ENCODE results near the gene SELPLG. TPM values are rescaled to one million over a fixed set of nuclear protein-coding genes. Genes with fewer than 3 reads are reported as not detected.

The SELPLG gene
- polyA plus RNA-seq, 1 donor from 2014 or later: 0.62 TPM

DNA sequence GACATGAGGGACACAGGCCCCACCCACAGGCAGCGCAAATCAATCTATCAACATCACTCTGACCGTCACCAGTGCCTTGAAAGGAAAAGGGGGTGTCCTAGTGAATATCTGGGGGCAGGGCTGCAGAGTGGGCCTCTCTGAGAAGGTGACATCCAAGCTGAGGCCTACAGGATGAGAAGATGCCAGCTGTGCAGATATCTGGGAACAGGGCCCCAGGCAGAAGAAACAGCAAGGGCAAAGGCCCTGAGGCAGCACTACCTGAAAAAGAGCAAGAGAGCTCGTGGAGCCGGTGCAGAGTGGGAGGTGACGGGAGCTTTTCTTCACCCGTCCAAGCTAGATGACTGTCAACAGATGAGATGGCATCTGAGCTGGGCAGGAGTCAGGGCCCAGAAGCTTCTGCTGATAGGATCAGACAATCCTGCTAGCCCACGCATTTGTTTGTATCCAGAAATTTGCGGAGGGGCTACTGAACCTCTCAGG lies 23.3 kb downstream of the SELPLG start:
- no peak overlapping the region for H3K4me2 ChIP-seq (ENCODE audit: low read length)
- H3F3A ChIP-seq (ENCODE audit: insufficient read depth, low read length, poor library complexity, severe bottlenecking): no peaks in the 10 kb centered on the region

DNA sequence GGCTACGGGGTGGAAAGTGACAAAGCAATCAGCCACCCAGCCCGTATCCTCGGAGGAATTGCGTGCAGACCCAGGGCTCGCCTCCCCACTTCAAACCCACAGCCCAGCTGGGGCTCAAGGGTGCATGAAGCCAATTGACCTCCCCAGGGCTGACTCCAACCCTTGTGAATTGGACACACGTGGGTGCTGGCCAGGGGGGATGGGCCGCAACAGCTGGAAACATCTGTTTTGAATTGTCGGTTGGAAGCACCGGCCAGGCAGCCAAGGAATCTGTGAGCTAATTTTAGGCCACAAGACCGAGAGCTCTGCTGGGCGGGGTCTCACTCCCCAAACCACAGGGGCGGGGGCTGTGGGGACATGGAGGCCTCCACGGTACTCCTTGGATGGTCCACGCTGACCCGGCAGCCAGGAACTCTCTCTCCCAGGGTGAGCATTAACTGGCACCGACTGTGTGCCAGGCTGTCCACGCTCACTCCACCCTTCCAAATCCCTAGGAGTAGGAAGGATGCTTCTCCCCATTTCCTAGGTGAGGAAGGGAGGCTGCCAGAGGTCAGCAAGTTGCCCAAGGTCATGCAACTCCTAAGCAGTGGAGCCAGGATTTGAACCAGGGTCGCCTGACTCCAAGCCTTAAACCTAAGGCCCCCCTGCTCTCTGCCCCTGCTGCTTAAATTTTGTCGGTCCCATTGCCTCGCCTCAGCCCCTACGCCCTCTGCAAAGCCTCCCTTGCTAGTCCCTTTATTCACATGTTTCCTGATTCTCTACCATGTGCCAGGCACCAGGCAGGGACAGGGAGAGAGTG lies 24.0 kb downstream of the SELPLG start:
- no peaks in the 10 kb centered on the region for H3K27me3 ChIP-seq (ENCODE audit: insufficient read depth, low read depth, low read length)
- H4K20me1 ChIP-seq (ENCODE audit: insufficient read depth): no peaks in the 10 kb centered on the region
- no peak overlapping the region for H3K4me3 ChIP-seq (ENCODE audit: low read length)
- H3K9me2 ChIP-seq (ENCODE audit: insufficient read depth, low read length): no peaks in the 10 kb centered on the region
- H3K9me3 ChIP-seq (ENCODE audit: low read length): no peaks in the 10 kb centered on the region
- H3K36me3 ChIP-seq (ENCODE audit: insufficient read depth, low read length): no peaks in the 10 kb centered on the region
- no peak overlapping the region for H3K4me2 ChIP-seq (ENCODE audit: low read length)
- H2AFZ ChIP-seq (ENCODE audit: low read depth, low read length): no peak overlapping the region
- no peak overlapping the region for H3K9ac ChIP-seq (ENCODE audit: low read length)
- no peak overlapping the region for H3K27ac ChIP-seq (ENCODE audit: low read length)
- TF ChIP-seq EP300 (conservative IDR thresholded peaks at IDR 0.05; ENCODE audit: poor library complexity, severe bottlenecking): no peak
- TF ChIP-seq EZH2 (IDR thresholded peaks at IDR 0.05; ENCODE audit: borderline replicate concordance, insufficient read depth, low read length, poor library complexity, severe bottlenecking): no peak
- TF ChIP-seq, protein P1, sequence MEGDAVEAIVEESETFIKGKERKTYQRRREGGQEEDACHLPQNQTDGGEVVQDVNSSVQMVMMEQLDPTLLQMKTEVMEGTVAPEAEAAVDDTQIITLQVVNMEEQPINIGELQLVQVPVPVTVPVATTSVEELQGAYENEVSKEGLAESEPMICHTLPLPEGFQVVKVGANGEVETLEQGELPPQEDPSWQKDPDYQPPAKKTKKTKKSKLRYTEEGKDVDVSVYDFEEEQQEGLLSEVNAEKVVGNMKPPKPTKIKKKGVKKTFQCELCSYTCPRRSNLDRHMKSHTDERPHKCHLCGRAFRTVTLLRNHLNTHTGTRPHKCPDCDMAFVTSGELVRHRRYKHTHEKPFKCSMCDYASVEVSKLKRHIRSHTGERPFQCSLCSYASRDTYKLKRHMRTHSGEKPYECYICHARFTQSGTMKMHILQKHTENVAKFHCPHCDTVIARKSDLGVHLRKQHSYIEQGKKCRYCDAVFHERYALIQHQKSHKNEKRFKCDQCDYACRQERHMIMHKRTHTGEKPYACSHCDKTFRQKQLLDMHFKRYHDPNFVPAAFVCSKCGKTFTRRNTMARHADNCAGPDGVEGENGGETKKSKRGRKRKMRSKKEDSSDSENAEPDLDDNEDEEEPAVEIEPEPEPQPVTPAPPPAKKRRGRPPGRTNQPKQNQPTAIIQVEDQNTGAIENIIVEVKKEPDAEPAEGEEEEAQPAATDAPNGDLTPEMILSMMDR (IDR thresholded peaks at IDR 0.05; ENCODE audit: poor library complexity, severe bottlenecking): no peak
- TF ChIP-seq SMC3 (conservative IDR thresholded peaks at IDR 0.05; ENCODE audit: poor library complexity): no peak
- no peak for TF ChIP-seq TAF1 (IDR thresholded peaks at IDR 0.05; ENCODE audit: low read depth)
- no peak for TF ChIP-seq MXI1 (conservative IDR thresholded peaks at IDR 0.05; ENCODE audit: poor library complexity, severe bottlenecking)
- TF ChIP-seq, protein P2, sequence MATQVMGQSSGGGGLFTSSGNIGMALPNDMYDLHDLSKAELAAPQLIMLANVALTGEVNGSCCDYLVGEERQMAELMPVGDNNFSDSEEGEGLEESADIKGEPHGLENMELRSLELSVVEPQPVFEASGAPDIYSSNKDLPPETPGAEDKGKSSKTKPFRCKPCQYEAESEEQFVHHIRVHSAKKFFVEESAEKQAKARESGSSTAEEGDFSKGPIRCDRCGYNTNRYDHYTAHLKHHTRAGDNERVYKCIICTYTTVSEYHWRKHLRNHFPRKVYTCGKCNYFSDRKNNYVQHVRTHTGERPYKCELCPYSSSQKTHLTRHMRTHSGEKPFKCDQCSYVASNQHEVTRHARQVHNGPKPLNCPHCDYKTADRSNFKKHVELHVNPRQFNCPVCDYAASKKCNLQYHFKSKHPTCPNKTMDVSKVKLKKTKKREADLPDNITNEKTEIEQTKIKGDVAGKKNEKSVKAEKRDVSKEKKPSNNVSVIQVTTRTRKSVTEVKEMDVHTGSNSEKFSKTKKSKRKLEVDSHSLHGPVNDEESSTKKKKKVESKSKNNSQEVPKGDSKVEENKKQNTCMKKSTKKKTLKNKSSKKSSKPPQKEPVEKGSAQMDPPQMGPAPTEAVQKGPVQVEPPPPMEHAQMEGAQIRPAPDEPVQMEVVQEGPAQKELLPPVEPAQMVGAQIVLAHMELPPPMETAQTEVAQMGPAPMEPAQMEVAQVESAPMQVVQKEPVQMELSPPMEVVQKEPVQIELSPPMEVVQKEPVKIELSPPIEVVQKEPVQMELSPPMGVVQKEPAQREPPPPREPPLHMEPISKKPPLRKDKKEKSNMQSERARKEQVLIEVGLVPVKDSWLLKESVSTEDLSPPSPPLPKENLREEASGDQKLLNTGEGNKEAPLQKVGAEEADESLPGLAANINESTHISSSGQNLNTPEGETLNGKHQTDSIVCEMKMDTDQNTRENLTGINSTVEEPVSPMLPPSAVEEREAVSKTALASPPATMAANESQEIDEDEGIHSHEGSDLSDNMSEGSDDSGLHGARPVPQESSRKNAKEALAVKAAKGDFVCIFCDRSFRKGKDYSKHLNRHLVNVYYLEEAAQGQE (IDR thresholded peaks at IDR 0.05; ENCODE audit: borderline replicate concordance): no peak
- no peak for TF ChIP-seq RAD21 (conservative IDR thresholded peaks at IDR 0.05)
- no peak for TF ChIP-seq POLR2AphosphoS5 (IDR thresholded peaks at IDR 0.05)
- no peaks in the 10 kb centered on the region for H3F3A ChIP-seq (ENCODE audit: insufficient read depth, low read length, poor library complexity, severe bottlenecking)
- H3K79me2 ChIP-seq (replicated peaks; ENCODE audit: insufficient read depth, low read length): no peaks in the 10 kb centered on the region

More for the DNA sequence above, 23.3 kb downstream of the SELPLG start:
- Histone ChIP-seq H3K27me3 (ENCODE audit: insufficient read depth, low read depth, low read length) (no peaks in the 10 kb centered on the region), H3K9me2 (ENCODE audit: insufficient read depth, low read length) (no peaks in the 10 kb centered on the region), H3K9ac (ENCODE audit: low read length) (no peak overlapping the region), H4K20me1 (ENCODE audit: insufficient read depth) (no peaks in the 10 kb centered on the region), H3K36me3 (ENCODE audit: insufficient read depth, low read length) (no peaks in the 10 kb centered on the region), H3K4me3 (ENCODE audit: low read length) (no peak overlapping the region), H3K79me2 (replicated peaks; ENCODE audit: insufficient read depth, low read length) (no peaks in the 10 kb centered on the region), H3K27ac (ENCODE audit: low read length) (no peak overlapping the region), H3K9me3 (ENCODE audit: low read length) (no peaks in the 10 kb centered on the region), H2AFZ (ENCODE audit: low read depth, low read length) (no peak overlapping the region)
- TF ChIP-seq TAF1 (IDR thresholded peaks at IDR 0.05; ENCODE audit: low read depth): no peak
- TF ChIP-seq, protein P2 (IDR thresholded peaks at IDR 0.05; ENCODE audit: borderline replicate concordance): no peak
- TF ChIP-seq EZH2 (IDR thresholded peaks at IDR 0.05; ENCODE audit: borderline replicate concordance, insufficient read depth, low read length, poor library complexity, severe bottlenecking): no peak
